Cerebellar nuclear complex (tissue), 1 donor: Measurements from ENCODE around the gene NIT1.
"Not testable (repeated sequence)": the region's sequence is repeated elsewhere in the genome, so short reads cannot be mapped to it uniquely, and the experiment has no call there.

Experiments used
- DNase-seq, 2 experiments: peaks; one replicate each; lab custom pipeline; 2025; lab: John Stamatoyannopoulos, UW

Gene NIT1

GRCh38 chr1:161115132-161115711, 2.7 kb upstream of the NIT1 start:
- DNase-seq: no peak

GRCh38 chr1:161115961-161116360, 1.9 kb upstream of the NIT1 start:
- DNase-seq: not testable (repeated sequence)

GRCh38 chr1:161119092-161119903, 1.4 kb downstream of the NIT1 start:
- no peak for DNase-seq

- DNase-seq: no peak
These were observed 3.2 kb downstream of the NIT1 start for GRCh38 chr1:161121042-161121650.

- DNase-seq: no peak
These were observed 3.9 kb downstream of the NIT1 start for GRCh38 chr1:161121834-161122233.

GRCh38 chr1:161122967-161123366, 5.1 kb downstream of the NIT1 start:
- DNase-seq: no peak

GRCh38 chr1:161127649-161128048, 9.7 kb downstream of the NIT1 start:
- no peak for DNase-seq

GRCh38 chr1:161128591-161129420, 10.9 kb downstream of the NIT1 start:
- no peak for DNase-seq

- no peak for DNase-seq
These were observed 12.4 kb downstream of the NIT1 start for GRCh38 chr1:161130266-161130665.

- DNase-seq: no peak
These were observed 13.9 kb downstream of the NIT1 start for GRCh38 chr1:161131523-161132409.

- peak; percentile 80 to 89 for DNase-seq
These were observed 14.7 kb downstream of the NIT1 start, which contains the start of gene DEDD for GRCh38 chr1:161132410-161133219. Gene DEDD, minus strand, starts transcription at chr1:161132667. Its CDS starts 8,205 bp downstream, at chr1:161124462.

GRCh38 chr1:161133220-161133740, 15.4 kb downstream of the NIT1 start:
- no peak for DNase-seq

- DNase-seq: no peak
These were observed 20.0 kb downstream of the NIT1 start for GRCh38 chr1:161137881-161138280.

- no peak for DNase-seq
These were observed 20.5 kb downstream of the NIT1 start for GRCh38 chr1:161138431-161138830.

- DNase-seq: no peak
These were observed 21.9 kb downstream of the NIT1 start for GRCh38 chr1:161139766-161140165.

GRCh38 chr1:161140755-161141400, 23.0 kb downstream of the NIT1 start:
- no peak for DNase-seq

- no peak for DNase-seq
These were observed 27.9 kb downstream of the NIT1 start for GRCh38 chr1:161145832-161146231.

- no peak for DNase-seq
These were observed 35.3 kb downstream of the NIT1 start for GRCh38 chr1:161153176-161153575.

GRCh38 chr1:161153682-161154337, 35.9 kb downstream of the NIT1 start, which contains the start of gene UFC1:
Gene UFC1, plus strand, starts transcription at chr1:161153978. Its CDS starts 20 bp downstream, at chr1:161153998.
- peak; percentile 14 to 50 for DNase-seq
